Left ventricle myocardium superior (tissue), 1 donor: Measurements from ENCODE around the gene SYPL1. TPM values are rescaled to one million over a fixed set of nuclear protein-coding genes. Genes with fewer than 3 reads are reported as not detected.

ENCODE experiments used
- ATAC-seq: fragments of 200-7000 bp; cut with Tn5 transposase; one replicate; pipeline ENCODE4 v1.9.1; 2020; ENCODE audit warnings: mild to moderate bottlenecking, moderate library complexity
- DNase-seq: peaks from one replicate; pipeline ENCODE4 v3.0.0-alpha.2; 2020
- intact Hi-C: fragments of 100-400 bp; cut with micrococcal nuclease; formaldehyde crosslinking; loops from one replicate; pipeline ENCODE4 v1.11.0; 2022
- total RNA-seq: library from RNA; stranded (reverse); fragmentation: NEBNext Ultra II Directional; extraction: Animal tissue kit (Norgen Biotek cat#: 25700); gene quantifications from one replicate; pipeline ENCODE4 v1.2.1, GENCODE V29; 2021
- donor health status: DM: no; HTN: yes; CAD: no; lungs with severe emphysema.

SYPL1 gene
- total RNA-seq, 1 donor from 2014 or later, result 96.3 TPM

- intact Hi-C loops, result no loop called here
- ATAC-seq, result peak; percentile 46
- no peak for DNase-seq
Measured at GRCh38 chr7:106071356-106071998, 40.6 kb downstream of the SYPL1 start.

GRCh38 chr7:106070567-106071254, 41.4 kb downstream of the SYPL1 start:
- DNase-seq (no peak), ATAC-seq (no peak)
- intact Hi-C loops, result no loop called here

GRCh38 chr7:106070201-106070551, 41.9 kb downstream of the SYPL1 start:
- peak; percentile 52 for DNase-seq
- ATAC-seq, result peak; percentile 54
- intact Hi-C loops, result no loop called here

GRCh38 chr7:106069471-106070200, 42.5 kb downstream of the SYPL1 start:
- intact Hi-C loops, result no loop called here
- ATAC-seq (no peak), DNase-seq (no peak)

- ATAC-seq (peak; percentile 4), DNase-seq (no peak)
- intact Hi-C loops, result no loop called here
Measured at GRCh38 chr7:106068986-106069385, 43.1 kb downstream of the SYPL1 start.

GRCh38 chr7:106068538-106068961, 43.6 kb downstream of the SYPL1 start:
- ATAC-seq (no peak), DNase-seq (no peak)
- intact Hi-C loops, result no loop called here

- DNase-seq (no peak), ATAC-seq (no peak)
- intact Hi-C loops, result no loop called here
Measured at GRCh38 chr7:106067678-106068077, 44.4 kb downstream of the SYPL1 start.

- DNase-seq (no peak), ATAC-seq (peak; percentile 14)
- intact Hi-C loops, result no loop called here
Measured at GRCh38 chr7:106065575-106066500, 46.3 kb downstream of the SYPL1 start.

- ATAC-seq (peak; percentile 93), DNase-seq (peak; percentile 86)
- intact Hi-C loops, result no loop called here
Measured at GRCh38 chr7:106064771-106065574, 47.1 kb downstream of the SYPL1 start.

- ATAC-seq (no peak), DNase-seq (no peak)
- intact Hi-C loops, result no loop called here
Measured at GRCh38 chr7:106064316-106064715, 47.8 kb downstream of the SYPL1 start.

- intact Hi-C loops, result no loop called here
- ATAC-seq (no peak), DNase-seq (no peak)
Measured at GRCh38 chr7:106063692-106064091, 48.4 kb downstream of the SYPL1 start.

- ATAC-seq, result no peak
- intact Hi-C loops, result no loop called here
- DNase-seq, result no peak
Measured at GRCh38 chr7:106063024-106063423, 49.1 kb downstream of the SYPL1 start.

GRCh38 chr7:106062521-106062931, 49.6 kb downstream of the SYPL1 start:
- intact Hi-C loops, result no loop called here
- no peak for DNase-seq
- ATAC-seq, result no peak

GRCh38 chr7:106062006-106062405, 50.1 kb downstream of the SYPL1 start:
- DNase-seq (no peak), ATAC-seq (no peak)
- intact Hi-C loops, result no loop called here

- ATAC-seq (no peak), DNase-seq (no peak)
- intact Hi-C loops, result no loop called here
Measured at GRCh38 chr7:106061301-106061979, 50.7 kb downstream of the SYPL1 start.

- ATAC-seq (no peak), DNase-seq (no peak)
- intact Hi-C loops, result no loop called here
Measured at GRCh38 chr7:106060394-106060920, 51.7 kb downstream of the SYPL1 start.

- no peak for ATAC-seq
- intact Hi-C loops, result no loop called here
- no peak for DNase-seq
Measured at GRCh38 chr7:106059556-106059955, 52.6 kb downstream of the SYPL1 start.

GRCh38 chr7:106058928-106059324, 53.2 kb downstream of the SYPL1 start:
- ATAC-seq (no peak), DNase-seq (no peak)
- intact Hi-C loops, result no loop called here
